B cell (primary cell): ENCODE data around the gene CCDC85A.

Experiments used
- EZH2 ChIP-seq: IDR thresholded peaks from 2 replicates; pipeline ENCODE4 v1.6.1; 2012; ENCODE audit warnings: borderline replicate concordance, low read depth, mild to moderate bottlenecking, moderate library complexity, low read length; ENCODE audit not compliant: insufficient read depth, poor library complexity, severe bottlenecking
- TF ChIP-seq, protein P1 (sequence below): fragments of 200-600 bp; IDR thresholded peaks from one replicate; pipeline ENCODE4 v1.8.0; 2022; ENCODE audit warnings: antibody characterized with exemption, mild to moderate bottlenecking

DNA sequence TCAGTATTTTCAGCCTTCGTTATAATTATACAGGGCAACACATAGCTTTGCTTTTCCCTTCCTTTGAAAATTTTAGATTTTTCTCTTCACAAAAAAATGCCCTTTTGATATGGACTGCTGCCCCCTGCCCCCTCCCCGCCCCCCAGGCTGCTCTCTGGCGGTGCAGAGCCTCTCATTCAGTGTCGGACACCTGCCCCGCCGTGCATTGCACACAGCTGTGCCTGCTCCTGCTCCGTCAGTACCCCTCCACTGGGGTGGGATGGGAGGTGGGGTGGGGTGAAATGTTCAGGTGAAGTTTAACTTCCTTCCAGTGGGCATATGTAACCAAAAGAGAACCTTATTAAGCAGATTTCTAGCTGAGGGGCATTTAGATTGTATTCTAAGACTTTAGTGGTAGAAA is 148.0 kb downstream of the CCDC85A start:
- TF ChIP-seq, protein P1, sequence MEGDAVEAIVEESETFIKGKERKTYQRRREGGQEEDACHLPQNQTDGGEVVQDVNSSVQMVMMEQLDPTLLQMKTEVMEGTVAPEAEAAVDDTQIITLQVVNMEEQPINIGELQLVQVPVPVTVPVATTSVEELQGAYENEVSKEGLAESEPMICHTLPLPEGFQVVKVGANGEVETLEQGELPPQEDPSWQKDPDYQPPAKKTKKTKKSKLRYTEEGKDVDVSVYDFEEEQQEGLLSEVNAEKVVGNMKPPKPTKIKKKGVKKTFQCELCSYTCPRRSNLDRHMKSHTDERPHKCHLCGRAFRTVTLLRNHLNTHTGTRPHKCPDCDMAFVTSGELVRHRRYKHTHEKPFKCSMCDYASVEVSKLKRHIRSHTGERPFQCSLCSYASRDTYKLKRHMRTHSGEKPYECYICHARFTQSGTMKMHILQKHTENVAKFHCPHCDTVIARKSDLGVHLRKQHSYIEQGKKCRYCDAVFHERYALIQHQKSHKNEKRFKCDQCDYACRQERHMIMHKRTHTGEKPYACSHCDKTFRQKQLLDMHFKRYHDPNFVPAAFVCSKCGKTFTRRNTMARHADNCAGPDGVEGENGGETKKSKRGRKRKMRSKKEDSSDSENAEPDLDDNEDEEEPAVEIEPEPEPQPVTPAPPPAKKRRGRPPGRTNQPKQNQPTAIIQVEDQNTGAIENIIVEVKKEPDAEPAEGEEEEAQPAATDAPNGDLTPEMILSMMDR, result no peak
- no peak for TF ChIP-seq EZH2
